Measurements from ENCODE around the gene TMEM117. TPM values are rescaled to one million over a fixed set of nuclear protein-coding genes. Genes with fewer than 3 reads are reported as not detected.
A peak's percentile ranks its signal among the peaks of the same experiment; 100 is the strongest.
"Not testable (repeated sequence)": the region's sequence is repeated elsewhere in the genome, so short reads cannot be mapped to it uniquely, and the experiment has no call there.

The TMEM117 gene
- polyA plus RNA-seq, 1 donor, result 14.9 TPM

GRCh38 chr12:43840338-43840737 lies 4.5 kb downstream of the TMEM117 start:
- no peak for DNase-seq
- no CpG with 5 or more reads among the region's 4 CpGs for WGBS (ENCODE audit: insufficient coverage, low lambda C conversion rate)
- H3K36me3 ChIP-seq (ENCODE audit: control insufficient read depth, insufficient read depth, low read length), result peaks cover 3% of the 10 kb centered on the region
- no peaks in the 10 kb centered on the region for H3K27me3 ChIP-seq (ENCODE audit: control insufficient read depth, insufficient read depth, low read length)
- no peak overlapping the region for H3K27ac ChIP-seq (ENCODE audit: low read length)
- H3K9me3 ChIP-seq (ENCODE audit: control insufficient read depth, low read depth, low read length), result no peaks in the 10 kb centered on the region
- H3K4me3 ChIP-seq (ENCODE audit: low read length), result no peak overlapping the region
- H3K4me1 ChIP-seq (ENCODE audit: control insufficient read depth, insufficient read depth, low read length), result peaks cover 1% of the 10 kb centered on the region

GRCh38 chr12:43841253-43841652 lies 5.4 kb downstream of the TMEM117 start:
- no peak for DNase-seq
- Histone ChIP-seq H3K27me3 (ENCODE audit: control insufficient read depth, insufficient read depth, low read length) (no peaks in the 10 kb centered on the region), H3K36me3 (ENCODE audit: control insufficient read depth, insufficient read depth, low read length) (peaks cover 3% of the 10 kb centered on the region), H3K9me3 (ENCODE audit: control insufficient read depth, low read depth, low read length) (no peaks in the 10 kb centered on the region), H3K4me1 (ENCODE audit: control insufficient read depth, insufficient read depth, low read length) (no peaks in the 10 kb centered on the region), H3K4me3 (ENCODE audit: low read length) (no peak overlapping the region), H3K27ac (ENCODE audit: low read length) (no peak overlapping the region)
- 100% methylated on average over 2 of the region's 3 CpGs for WGBS (ENCODE audit: insufficient coverage, low lambda C conversion rate)

- Histone ChIP-seq H3K4me3 (ENCODE audit: low read length) (no peak overlapping the region), H3K4me1 (ENCODE audit: control insufficient read depth, insufficient read depth, low read length) (peaks cover 1% of the 10 kb centered on the region), H3K9me3 (ENCODE audit: control insufficient read depth, low read depth, low read length) (no peaks in the 10 kb centered on the region), H3K27me3 (ENCODE audit: control insufficient read depth, insufficient read depth, low read length) (no peaks in the 10 kb centered on the region), H3K36me3 (ENCODE audit: control insufficient read depth, insufficient read depth, low read length) (peaks cover 3% of the 10 kb centered on the region), H3K27ac (ENCODE audit: low read length) (no peak overlapping the region)
- no CpG with 5 or more reads among the region's 1 CpG for WGBS (ENCODE audit: insufficient coverage, low lambda C conversion rate)
- DNase-seq, result no peak
These were observed 6.4 kb downstream of the TMEM117 start for GRCh38 chr12:43842259-43842658.

DNA sequence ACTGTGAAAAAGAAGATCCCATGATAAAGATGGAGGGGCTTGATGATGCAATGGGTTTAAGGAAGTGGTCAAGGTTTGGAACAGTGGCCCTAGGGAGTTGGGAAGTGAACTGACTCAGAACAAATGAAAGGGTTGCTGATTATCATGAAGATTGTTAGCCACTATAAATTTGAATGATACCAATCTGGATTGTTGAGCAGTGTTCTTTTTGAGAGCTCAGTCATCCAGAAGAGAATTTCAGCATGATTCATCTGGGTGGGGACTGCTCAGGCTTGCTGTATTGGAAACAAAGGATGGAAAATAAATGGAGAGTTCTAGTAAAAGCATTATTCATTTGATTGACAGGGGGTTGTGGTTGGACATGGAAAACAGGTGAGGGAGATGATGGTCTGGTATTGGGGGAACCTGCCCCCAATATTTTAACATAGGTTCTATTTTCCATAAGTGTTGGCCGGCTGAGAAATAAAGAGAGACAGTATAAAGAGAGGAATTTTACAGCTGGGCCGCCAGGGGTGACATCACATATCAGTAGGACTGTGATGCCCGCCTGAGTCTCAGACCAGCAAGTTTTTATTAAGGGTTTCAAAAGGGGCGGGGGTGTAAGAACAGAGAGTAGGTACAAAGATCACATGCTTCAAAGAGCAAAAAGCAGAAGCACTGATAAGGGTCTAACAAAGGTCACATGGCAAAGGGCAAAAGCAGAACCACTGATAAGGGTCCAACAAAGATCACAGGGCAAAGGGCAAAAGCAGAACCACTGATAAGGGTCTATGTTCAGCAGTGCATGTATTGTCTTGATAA lies 11.7 kb downstream of the TMEM117 start:
- DNase-seq, result peak; percentile 32 to 65
- Histone ChIP-seq H3K36me3 (ENCODE audit: control insufficient read depth, insufficient read depth, low read length) (peaks cover 13% of the 10 kb centered on the region), H3K27ac (ENCODE audit: low read length) (peak overlapping the region; percentile 88)
- not testable (repeated sequence) for H3K27me3 ChIP-seq (ENCODE audit: control insufficient read depth, insufficient read depth, low read length); H3K4me3 ChIP-seq (ENCODE audit: low read length); H3K4me1 ChIP-seq (ENCODE audit: control insufficient read depth, insufficient read depth, low read length); H3K9me3 ChIP-seq (ENCODE audit: control insufficient read depth, low read depth, low read length)
- no CpG with 5 or more reads among the region's 4 CpGs for WGBS (ENCODE audit: insufficient coverage, low lambda C conversion rate)

GRCh38 chr12:43848226-43848507 lies 12.3 kb downstream of the TMEM117 start:
- peaks cover 5% of the 10 kb centered on the region for H3K9me3 ChIP-seq (ENCODE audit: control insufficient read depth, low read depth, low read length)
- DNase-seq, result peak in 1 of 2 donors; percentile 67
- H3K27me3 ChIP-seq (ENCODE audit: control insufficient read depth, insufficient read depth, low read length), result no peaks in the 10 kb centered on the region
- peaks cover 5% of the 10 kb centered on the region for H3K4me1 ChIP-seq (ENCODE audit: control insufficient read depth, insufficient read depth, low read length)
- H3K4me3 ChIP-seq (ENCODE audit: low read length), result no peak overlapping the region
- no peak overlapping the region for H3K27ac ChIP-seq (ENCODE audit: low read length)
- no CpG with 5 or more reads among the region's 4 CpGs for WGBS (ENCODE audit: insufficient coverage, low lambda C conversion rate)
- peaks cover 13% of the 10 kb centered on the region for H3K36me3 ChIP-seq (ENCODE audit: control insufficient read depth, insufficient read depth, low read length)

GRCh38 chr12:43848786-43849185 lies 12.9 kb downstream of the TMEM117 start:
- no CpG with 5 or more reads among the region's 3 CpGs for whole genome bisulfite sequencing (ENCODE audit: insufficient coverage, low lambda C conversion rate)
- no peak for DNase-seq
- Histone ChIP-seq H3K27ac (ENCODE audit: low read length) (no peak overlapping the region), H3K27me3 (ENCODE audit: control insufficient read depth, insufficient read depth, low read length) (no peaks in the 10 kb centered on the region), H3K36me3 (ENCODE audit: control insufficient read depth, insufficient read depth, low read length) (peaks cover 13% of the 10 kb centered on the region), H3K4me1 (ENCODE audit: control insufficient read depth, insufficient read depth, low read length) (peaks cover 5% of the 10 kb centered on the region), H3K9me3 (ENCODE audit: control insufficient read depth, low read depth, low read length) (peaks cover 5% of the 10 kb centered on the region), H3K4me3 (ENCODE audit: low read length) (no peak overlapping the region)

- Histone ChIP-seq H3K36me3 (ENCODE audit: control insufficient read depth, insufficient read depth, low read length) (peaks cover 10% of the 10 kb centered on the region), H3K9me3 (ENCODE audit: control insufficient read depth, low read depth, low read length) (peaks cover 5% of the 10 kb centered on the region), H3K27ac (ENCODE audit: low read length) (no peak overlapping the region), H3K4me1 (ENCODE audit: control insufficient read depth, insufficient read depth, low read length) (no peaks in the 10 kb centered on the region), H3K27me3 (ENCODE audit: control insufficient read depth, insufficient read depth, low read length) (no peaks in the 10 kb centered on the region), H3K4me3 (ENCODE audit: low read length) (no peak overlapping the region)
- no peak for DNase-seq
- WGBS (ENCODE audit: insufficient coverage, low lambda C conversion rate), result 100% methylated on average over 1 of the region's 1 CpG
These were observed 16.9 kb downstream of the TMEM117 start for GRCh38 chr12:43852744-43853143.

- Histone ChIP-seq H3K27ac (ENCODE audit: low read length) (no peak overlapping the region), H3K4me1 (ENCODE audit: control insufficient read depth, insufficient read depth, low read length) (no peaks in the 10 kb centered on the region), H3K4me3 (ENCODE audit: low read length) (no peak overlapping the region), H3K36me3 (ENCODE audit: control insufficient read depth, insufficient read depth, low read length) (no peaks in the 10 kb centered on the region), H3K9me3 (ENCODE audit: control insufficient read depth, low read depth, low read length) (no peaks in the 10 kb centered on the region), H3K27me3 (ENCODE audit: control insufficient read depth, insufficient read depth, low read length) (no peaks in the 10 kb centered on the region)
- whole genome bisulfite sequencing (ENCODE audit: insufficient coverage, low lambda C conversion rate), result no CpG with 5 or more reads among the region's 2 CpGs
- DNase-seq, result no peak
These were observed 21.1 kb downstream of the TMEM117 start for GRCh38 chr12:43856972-43857371.

DNA sequence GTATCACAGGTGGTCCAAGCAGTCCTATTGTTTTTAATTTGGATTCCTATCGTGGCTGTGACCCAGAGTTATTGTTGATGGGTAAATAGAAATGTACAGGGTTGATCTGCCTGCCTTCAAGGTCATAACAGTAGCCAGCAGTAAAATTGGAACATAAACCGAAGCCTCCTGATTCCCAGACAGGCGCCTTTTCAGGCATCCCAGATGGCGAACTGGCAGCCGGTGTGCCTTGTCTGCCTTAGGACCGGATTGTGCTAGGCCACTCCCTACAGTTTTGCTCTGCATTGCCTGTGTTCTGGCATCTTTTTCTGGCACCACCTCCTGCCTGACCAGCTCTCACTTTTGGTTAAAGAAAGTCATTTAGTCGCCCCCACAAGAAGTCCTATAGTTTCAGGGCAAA lies 22.2 kb downstream of the TMEM117 start:
- WGBS (ENCODE audit: insufficient coverage, low lambda C conversion rate), result no CpG with 5 or more reads among the region's 7 CpGs
- DNase-seq, result no peak
- no peaks in the 10 kb centered on the region for H3K4me1 ChIP-seq (ENCODE audit: control insufficient read depth, insufficient read depth, low read length)
- H3K27ac ChIP-seq (ENCODE audit: low read length), result no peak overlapping the region
- H3K9me3 ChIP-seq (ENCODE audit: control insufficient read depth, low read depth, low read length), result no peaks in the 10 kb centered on the region
- no peak overlapping the region for H3K4me3 ChIP-seq (ENCODE audit: low read length)
- no peaks in the 10 kb centered on the region for H3K36me3 ChIP-seq (ENCODE audit: control insufficient read depth, insufficient read depth, low read length)
- no peaks in the 10 kb centered on the region for H3K27me3 ChIP-seq (ENCODE audit: control insufficient read depth, insufficient read depth, low read length)

DNA sequence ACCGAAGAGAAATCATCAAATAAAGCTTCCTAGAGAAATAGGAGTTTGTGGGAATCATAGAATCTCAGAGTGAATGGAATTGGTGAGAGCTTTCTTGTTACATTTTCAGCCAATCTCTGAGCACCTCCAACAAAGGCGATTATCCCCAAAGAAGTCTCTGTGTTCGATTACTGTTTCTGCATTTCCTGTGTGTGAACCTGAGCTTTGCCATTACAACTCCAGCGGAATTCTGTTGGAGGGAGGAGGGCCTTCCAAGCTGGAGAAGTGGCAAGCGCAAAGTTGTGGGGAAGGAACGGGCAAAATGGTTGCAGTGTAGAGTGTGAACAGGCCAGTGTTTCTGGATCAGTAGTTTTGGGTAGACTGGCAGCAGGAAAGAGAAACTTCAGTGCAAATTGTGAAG lies 23.1 kb downstream of the TMEM117 start:
- no peak for DNase-seq
- Histone ChIP-seq H3K9me3 (ENCODE audit: control insufficient read depth, low read depth, low read length) (peaks cover 5% of the 10 kb centered on the region), H3K4me3 (ENCODE audit: low read length) (no peak overlapping the region), H3K27me3 (ENCODE audit: control insufficient read depth, insufficient read depth, low read length) (no peaks in the 10 kb centered on the region), H3K36me3 (ENCODE audit: control insufficient read depth, insufficient read depth, low read length) (no peaks in the 10 kb centered on the region), H3K27ac (ENCODE audit: low read length) (no peak overlapping the region), H3K4me1 (ENCODE audit: control insufficient read depth, insufficient read depth, low read length) (no peaks in the 10 kb centered on the region)
- 100% methylated on average over 1 of the region's 6 CpGs for WGBS (ENCODE audit: insufficient coverage, low lambda C conversion rate)
